ACHN (cell line): ENCODE data around the gene LRP4.

ENCODE experiments used
- DNase-seq: peaks from one replicate; pipeline ENCODE4 v3.0.0-alpha.2; 2015
- in situ Hi-C: cut with HindIII; loops from 2 replicates; pipeline ENCODE4 v1.10.0; 2017; ENCODE audit warnings: low sequenced_read_pairs, low pct_ligation_motif_present, low pct_unique_long_range_greater_than_20kb

LRP4 gene

GRCh38 chr11:46868912-46869311 lies 49.4 kb downstream of the LRP4 start:
- DNase-seq = no peak
- in situ Hi-C loops = no loop called here

- in situ Hi-C loops = no loop called here
- DNase-seq = no peak
These were observed 53.0 kb downstream of the LRP4 start for GRCh38 chr11:46865340-46865739.

GRCh38 chr11:46860218-46860617 lies 58.1 kb downstream of the LRP4 start:
- in situ Hi-C loops = no loop called here
- DNase-seq = no peak

GRCh38 chr11:46858920-46859546 lies 59.3 kb downstream of the LRP4 start:
- DNase-seq = no peak
- in situ Hi-C loops = no loop called here

- DNase-seq = no peak
- in situ Hi-C loops = no loop called here
These were observed 60.7 kb downstream of the LRP4 start for GRCh38 chr11:46857666-46858065.

- in situ Hi-C loops = no loop called here
- DNase-seq = no peak
These were observed 61.6 kb downstream of the LRP4 start for GRCh38 chr11:46856605-46857343.

GRCh38 chr11:46855863-46856262 lies 62.5 kb downstream of the LRP4 start:
- DNase-seq = no peak
- in situ Hi-C loops = no loop called here

GRCh38 chr11:46855167-46855566 lies 63.2 kb downstream of the LRP4 start:
- no peak for DNase-seq
- in situ Hi-C loops = no loop called here

GRCh38 chr11:46850829-46851380 lies 67.4 kb downstream of the LRP4 start:
- no peak for DNase-seq
- in situ Hi-C loops = no loop called here

- in situ Hi-C loops = no loop called here
- DNase-seq = no peak
These were observed 68.7 kb downstream of the LRP4 start for GRCh38 chr11:46849631-46850030.

- in situ Hi-C loops = no loop called here
- no peak for DNase-seq
These were observed 71.9 kb downstream of the LRP4 start for GRCh38 chr11:46846510-46846830.

GRCh38 chr11:46845740-46846509 lies 72.4 kb downstream of the LRP4 start, which contains the start of gene CKAP5:
TSS of gene CKAP5 (minus strand) at chr11:46846280. CDS start at chr11:46821231, 25,049 bp downstream.
- DNase-seq = peak; percentile 86
- in situ Hi-C loops = no loop called here

- DNase-seq = peak; percentile 2
- in situ Hi-C loops = no loop called here
These were observed 73.0 kb downstream of the LRP4 start for GRCh38 chr11:46845440-46845739.

GRCh38 chr11:46840116-46840515 lies 78.2 kb downstream of the LRP4 start:
- in situ Hi-C loops = no loop called here
- no peak for DNase-seq

GRCh38 chr11:46838501-46838900 lies 79.8 kb downstream of the LRP4 start:
- in situ Hi-C loops = no loop called here
- no peak for DNase-seq

GRCh38 chr11:46837860-46838259 lies 80.5 kb downstream of the LRP4 start:
- no peak for DNase-seq
- in situ Hi-C loops = no loop called here

- in situ Hi-C loops = no loop called here
- no peak for DNase-seq
These were observed 81.5 kb downstream of the LRP4 start for GRCh38 chr11:46836870-46837269.

- in situ Hi-C loops = no loop called here
- DNase-seq = no peak
These were observed 81.9 kb downstream of the LRP4 start for GRCh38 chr11:46836431-46836830.

GRCh38 chr11:46835897-46836296 lies 82.5 kb downstream of the LRP4 start:
- in situ Hi-C loops = no loop called here
- no peak for DNase-seq

GRCh38 chr11:46834821-46835220 lies 83.5 kb downstream of the LRP4 start:
- DNase-seq = no peak
- in situ Hi-C loops = no loop called here
